HCT116 (cell line): ENCODE results near the gene MFSD6.

Experiments
- POLR2A ChIP-seq: IDR thresholded peaks from 2 replicates; pipeline ENCODE4 v1.7.0; 2011; ENCODE audit warnings: borderline replicate concordance; ENCODE audit not compliant: insufficient read depth, insufficient read length; ENCODE audit errors: extremely low read depth
- TF ChIP-seq, protein P1 (sequence below), 3 experiments: fragments of 200-600 bp in 1 of 3; sonication (generic) in 1 of 3; IDR thresholded peaks in 2 of 3; conservative IDR thresholded peaks in 1 of 3; 2 replicates each; pipeline ENCODE4 v1.5.1; 2012 to 2017; ENCODE audit warnings: low read depth in 2 of 3, low read length in 2 of 3, antibody characterized with exemption in 1 of 3, borderline replicate concordance in 1 of 3, control low read depth in 1 of 3, mild to moderate bottlenecking in 1 of 3, mixed read lengths in 1 of 3, mixed run types in 1 of 3, moderate library complexity in 1 of 3; ENCODE audit not compliant: insufficient read depth in 1 of 3

DNA sequence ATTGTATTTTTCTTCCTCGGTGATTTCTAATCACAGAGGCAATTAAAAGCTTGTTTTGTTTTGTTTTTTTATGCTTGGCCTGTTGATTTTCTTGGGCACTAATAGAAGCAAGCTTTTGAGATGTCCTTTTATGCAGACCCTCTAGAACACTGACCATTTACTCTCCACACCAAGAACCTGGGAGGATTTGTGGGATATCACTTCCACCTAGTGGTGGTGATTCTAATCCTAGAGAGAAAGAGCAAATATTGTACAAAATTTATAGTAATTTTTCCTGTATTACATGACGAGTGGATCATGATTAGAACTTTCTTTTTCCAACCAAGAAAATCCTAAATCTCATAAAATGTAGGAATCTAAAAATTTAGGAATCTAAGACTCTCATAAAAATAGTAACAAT, 102.9 kb downstream of the MFSD6 start:
- TF ChIP-seq, protein P1, sequence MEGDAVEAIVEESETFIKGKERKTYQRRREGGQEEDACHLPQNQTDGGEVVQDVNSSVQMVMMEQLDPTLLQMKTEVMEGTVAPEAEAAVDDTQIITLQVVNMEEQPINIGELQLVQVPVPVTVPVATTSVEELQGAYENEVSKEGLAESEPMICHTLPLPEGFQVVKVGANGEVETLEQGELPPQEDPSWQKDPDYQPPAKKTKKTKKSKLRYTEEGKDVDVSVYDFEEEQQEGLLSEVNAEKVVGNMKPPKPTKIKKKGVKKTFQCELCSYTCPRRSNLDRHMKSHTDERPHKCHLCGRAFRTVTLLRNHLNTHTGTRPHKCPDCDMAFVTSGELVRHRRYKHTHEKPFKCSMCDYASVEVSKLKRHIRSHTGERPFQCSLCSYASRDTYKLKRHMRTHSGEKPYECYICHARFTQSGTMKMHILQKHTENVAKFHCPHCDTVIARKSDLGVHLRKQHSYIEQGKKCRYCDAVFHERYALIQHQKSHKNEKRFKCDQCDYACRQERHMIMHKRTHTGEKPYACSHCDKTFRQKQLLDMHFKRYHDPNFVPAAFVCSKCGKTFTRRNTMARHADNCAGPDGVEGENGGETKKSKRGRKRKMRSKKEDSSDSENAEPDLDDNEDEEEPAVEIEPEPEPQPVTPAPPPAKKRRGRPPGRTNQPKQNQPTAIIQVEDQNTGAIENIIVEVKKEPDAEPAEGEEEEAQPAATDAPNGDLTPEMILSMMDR (IDR thresholded peaks at IDR 0.05 in 2 of 3, conservative IDR thresholded peaks at IDR 0.05 in 1 of 3; ENCODE audit: borderline replicate concordance in 1 of 3, insufficient read depth in 1 of 3, low read depth in 2 of 3, low read length in 2 of 3): peak; percentile 31 to 71 (median 55); a peak in 5 of 6 replicates
- TF ChIP-seq POLR2A: no peak
